Esophagus (tissue), 2 donors: Measurements from ENCODE around the gene STAC2. TPM values are rescaled to one million over a fixed set of nuclear protein-coding genes. Genes with fewer than 3 reads are reported as not detected.

Experiments
- H3K27ac ChIP-seq, 2 donors: one replicate each; pipeline ENCODE4 v1.5.1; 2013; ENCODE audit warnings: low read depth in 2 of 2, mild to moderate bottlenecking in 2 of 2, inconsistent platforms in 1 of 2, low read length in 1 of 2, moderate library complexity in 1 of 2
- H3K27me3 ChIP-seq, 2 donors: one replicate each; pipeline ENCODE4 v1.6.1; 2013; ENCODE audit warnings: low read length in 2 of 2, control low read depth in 1 of 2, mild to moderate bottlenecking in 1 of 2; ENCODE audit not compliant: insufficient read depth in 2 of 2, control insufficient read depth in 1 of 2
- H3K36me3 ChIP-seq, 2 donors: one replicate each; pipeline ENCODE4 v1.6.1; 2013; ENCODE audit warnings: low read length in 1 of 2; ENCODE audit not compliant: control insufficient read depth in 2 of 2, insufficient read depth in 2 of 2
- H3K4me1 ChIP-seq, 2 donors: one replicate each; pipeline ENCODE4 v1.6.1; 2013; ENCODE audit warnings: low read length in 1 of 2; ENCODE audit not compliant: control insufficient read depth in 2 of 2, insufficient read depth in 2 of 2
- H3K4me3 ChIP-seq, 2 donors: one replicate each; pipeline ENCODE4 v1.5.1; 2013; ENCODE audit warnings: low read length in 2 of 2, mild to moderate bottlenecking in 2 of 2, low read depth in 1 of 2, moderate library complexity in 1 of 2
- H3K9me3 ChIP-seq, 2 donors: one replicate each; pipeline ENCODE4 v1.6.1; 2013; ENCODE audit warnings: mild to moderate bottlenecking in 2 of 2, low read depth in 1 of 2, low read length in 1 of 2, moderate library complexity in 1 of 2; ENCODE audit not compliant: control insufficient read depth in 2 of 2, insufficient read depth in 1 of 2
- WGBS, 2 donors: extraction: QIAGEN DNeasy Blood & Tissue Kit; methylation state at CpG; one replicate each; pipeline ENCODE4 v1.1.7; 2013; 5-methylcytosine and 5-hydroxymethylcytosine counted together
- polyA plus RNA-seq, 2 donors: library from polyadenylated mRNA; stranded (reverse); fragments of 200-250 nt; gene quantifications; one replicate each; pipeline ENCODE4 v1.2.3, GENCODE V29; 2013
- donor health status: healthy with polysubstance abuse.
- donor health status: Bipolar disorder and iron deficiency.

The STAC2 gene
- polyA plus RNA-seq, 2 donors, result 0.06 to 0.07 TPM

GRCh38 chr17:39194089-39194984, 31.4 kb downstream of the STAC2 start:
- H3K27ac ChIP-seq, result peak overlapping the region in 1 of 2 donors; percentile 6
- peaks cover 4 to 13% of the 10 kb centered on the region in 2 donors for H3K36me3 ChIP-seq
- peaks cover 4 to 17% of the 10 kb centered on the region in 2 donors for H3K4me1 ChIP-seq
- 65 to 76% methylated on average over 18 to 20 of the region's 20 CpGs for WGBS, 2 donors
- no peaks in the 10 kb centered on the region for H3K9me3 ChIP-seq
- H3K4me3 ChIP-seq, result no peak overlapping the region
- no peaks in the 10 kb centered on the region for H3K27me3 ChIP-seq

- no peaks in the 10 kb centered on the region for H3K27me3 ChIP-seq
- 83 to 84% methylated on average over 10 of the region's 10 CpGs for WGBS, 2 donors
- H3K4me1 ChIP-seq, result peaks cover 4 to 17% of the 10 kb centered on the region in 2 donors
- H3K4me3 ChIP-seq, result no peak overlapping the region
- no peaks in the 10 kb centered on the region for H3K9me3 ChIP-seq
- no peak overlapping the region for H3K27ac ChIP-seq
- H3K36me3 ChIP-seq, result peaks cover 4 to 13% of the 10 kb centered on the region in 2 donors
These were observed 32.4 kb downstream of the STAC2 start for GRCh38 chr17:39193346-39193745.

- H3K27ac ChIP-seq, result no peak overlapping the region
- H3K4me1 ChIP-seq, result peaks cover 4 to 17% of the 10 kb centered on the region in 2 donors
- H3K4me3 ChIP-seq, result no peak overlapping the region
- H3K27me3 ChIP-seq, result no peaks in the 10 kb centered on the region
- peaks cover 4 to 13% of the 10 kb centered on the region in 2 donors for H3K36me3 ChIP-seq
- 94 to 95% methylated on average over 15 to 16 of the region's 16 CpGs for WGBS, 2 donors
- no peaks in the 10 kb centered on the region for H3K9me3 ChIP-seq
These were observed 32.8 kb downstream of the STAC2 start for GRCh38 chr17:39192901-39193300.

- H3K4me3 ChIP-seq, result no peak overlapping the region
- H3K27me3 ChIP-seq, result no peaks in the 10 kb centered on the region
- H3K27ac ChIP-seq, result no peak overlapping the region
- H3K9me3 ChIP-seq, result no peaks in the 10 kb centered on the region
- peaks cover 4 to 17% of the 10 kb centered on the region in 2 donors for H3K36me3 ChIP-seq
- peaks cover 4 to 17% of the 10 kb centered on the region in 2 donors for H3K4me1 ChIP-seq
- WGBS, 2 donors, result 94 to 95% methylated on average over 9 of the region's 9 CpGs
These were observed 33.8 kb downstream of the STAC2 start for GRCh38 chr17:39191750-39192510.

- Histone ChIP-seq H3K4me3 (no peak overlapping the region), H3K9me3 (no peaks in the 10 kb centered on the region), H3K4me1 (peaks cover 0 to 3% of the 10 kb centered on the region in 2 donors), H3K27ac (no peak overlapping the region), H3K27me3 (no peaks in the 10 kb centered on the region), H3K36me3 (peaks cover 0 to 19% of the 10 kb centered on the region in 2 donors)
- 90 to 93% methylated on average over 9 of the region's 9 CpGs for WGBS, 2 donors
These were observed 38.5 kb downstream of the STAC2 start for GRCh38 chr17:39187152-39187830.

GRCh38 chr17:39186481-39187002, 39.2 kb downstream of the STAC2 start:
- Histone ChIP-seq H3K4me3 (no peak overlapping the region), H3K9me3 (no peaks in the 10 kb centered on the region), H3K4me1 (no peaks in the 10 kb centered on the region), H3K27ac (no peak overlapping the region), H3K36me3 (peaks cover 0 to 12% of the 10 kb centered on the region in 2 donors), H3K27me3 (no peaks in the 10 kb centered on the region)
- 75 to 80% methylated on average over 15 of the region's 15 CpGs for WGBS, 2 donors

GRCh38 chr17:39183720-39184119, 42.0 kb downstream of the STAC2 start:
- Histone ChIP-seq H3K27me3 (no peaks in the 10 kb centered on the region), H3K27ac (no peak overlapping the region), H3K4me3 (no peak overlapping the region), H3K36me3 (peaks cover 0 to 12% of the 10 kb centered on the region in 2 donors), H3K9me3 (no peaks in the 10 kb centered on the region), H3K4me1 (no peaks in the 10 kb centered on the region)
- WGBS, 2 donors, result 85 to 91% methylated on average over 10 of the region's 10 CpGs

GRCh38 chr17:39183045-39183444, 42.7 kb downstream of the STAC2 start:
- H3K4me1 ChIP-seq, result no peaks in the 10 kb centered on the region
- no peak overlapping the region for H3K4me3 ChIP-seq
- no peak overlapping the region for H3K27ac ChIP-seq
- 92 to 94% methylated on average over 5 of the region's 5 CpGs for WGBS, 2 donors
- H3K9me3 ChIP-seq, result no peaks in the 10 kb centered on the region
- H3K27me3 ChIP-seq, result no peaks in the 10 kb centered on the region
- peaks cover 0 to 12% of the 10 kb centered on the region in 2 donors for H3K36me3 ChIP-seq

- Histone ChIP-seq H3K4me1 (no peaks in the 10 kb centered on the region), H3K27me3 (no peaks in the 10 kb centered on the region), H3K27ac (no peak overlapping the region), H3K9me3 (no peaks in the 10 kb centered on the region), H3K36me3 (peaks cover 0 to 11% of the 10 kb centered on the region in 2 donors), H3K4me3 (no peak overlapping the region)
- WGBS, 2 donors, result 83 to 88% methylated on average over 5 of the region's 5 CpGs
These were observed 44.4 kb downstream of the STAC2 start for GRCh38 chr17:39181303-39181702.
